Astrocyte (in vitro differentiated cells and primary cell): ENCODE results near the gene SLC45A1. TPM values are rescaled to one million over a fixed set of nuclear protein-coding genes. Genes with fewer than 3 reads are reported as not detected.
A peak's percentile ranks its signal among the peaks of the same experiment; 100 is the strongest.

Source experiments
- DNase-seq: peaks from one replicate; pipeline ENCODE4 v3.0.0-alpha.2; 2010; ENCODE audit warnings: low read depth
- FAIRE-seq: peaks from 2 replicates; lab custom pipeline; 2011; peaks lifted over from hg19 to GRCh38; lab: Jason Lieb, UNC
- H2AFZ ChIP-seq: 2 replicates; pipeline ENCODE4 v1.6.0; 2012; ENCODE audit warnings: low read depth, low read length, inconsistent platforms
- H3K27ac ChIP-seq: 2 replicates; pipeline ENCODE4 v1.5.1; 2011; ENCODE audit warnings: low read depth, low read length, inconsistent platforms
- H3K27me3 ChIP-seq: 2 replicates; pipeline ENCODE4 v1.6.0; 2011; ENCODE audit warnings: low read length, inconsistent platforms; ENCODE audit not compliant: insufficient read depth
- H3K36me3 ChIP-seq: 2 replicates; pipeline ENCODE4 v1.5.1; 2011; ENCODE audit warnings: low read length, inconsistent platforms; ENCODE audit not compliant: insufficient read depth
- H3K4me1 ChIP-seq: 2 replicates; pipeline ENCODE4 v1.5.1; 2011; ENCODE audit warnings: low read length, inconsistent platforms; ENCODE audit not compliant: insufficient read depth
- H3K4me2 ChIP-seq: 2 replicates; pipeline ENCODE4 v1.6.0; 2012; ENCODE audit warnings: low read length, inconsistent platforms
- H3K4me3 ChIP-seq: 2 replicates; pipeline ENCODE4 v1.5.1; 2011; ENCODE audit warnings: low read depth, mild to moderate bottlenecking, low read length, inconsistent platforms; ENCODE audit not compliant: insufficient read depth
- H3K79me2 ChIP-seq: 2 replicates; pipeline ENCODE4 v1.6.0; 2012; ENCODE audit warnings: mild to moderate bottlenecking, low read length, inconsistent platforms; ENCODE audit not compliant: insufficient read depth
- H3K9ac ChIP-seq: 2 replicates; pipeline ENCODE4 v1.6.0; 2012; ENCODE audit warnings: mild to moderate bottlenecking, low read length, inconsistent platforms
- H3K9me3 ChIP-seq: 2 replicates; pipeline ENCODE4 v1.5.1; 2012; ENCODE audit warnings: low read depth, mild to moderate bottlenecking, low read length, inconsistent platforms; ENCODE audit not compliant: insufficient read depth
- H4K20me1 ChIP-seq: 2 replicates; pipeline ENCODE4 v1.6.0; 2012; ENCODE audit warnings: low read length, inconsistent platforms; ENCODE audit not compliant: insufficient read depth
- H3K27ac Mint-ChIP-seq: one replicate; pipeline ENCODE4 v1.8.0; 2021; ENCODE audit warnings: mild to moderate bottlenecking, mixed read lengths; ENCODE audit not compliant: unreplicated experiment
- H3K27me3 Mint-ChIP-seq: one replicate; pipeline ENCODE4 v1.8.0; 2021; ENCODE audit warnings: low read depth, mixed read lengths; ENCODE audit not compliant: unreplicated experiment
- H3K36me3 Mint-ChIP-seq: one replicate; pipeline ENCODE4 v1.8.0; 2021; ENCODE audit warnings: low read depth, mixed read lengths; ENCODE audit not compliant: unreplicated experiment
- H3K4me1 Mint-ChIP-seq: one replicate; pipeline ENCODE4 v1.8.0; 2021; ENCODE audit warnings: low read depth, mixed read lengths; ENCODE audit not compliant: unreplicated experiment
- H3K4me3 Mint-ChIP-seq: one replicate; pipeline ENCODE4 v1.8.0; 2021; ENCODE audit warnings: mild to moderate bottlenecking, moderate library complexity, mixed read lengths; ENCODE audit not compliant: unreplicated experiment
- H3K9me3 Mint-ChIP-seq: one replicate; pipeline ENCODE4 v1.8.0; 2021; ENCODE audit warnings: mild to moderate bottlenecking, mixed read lengths; ENCODE audit not compliant: unreplicated experiment
- EZH2 ChIP-seq: IDR thresholded peaks from 2 replicates; pipeline ENCODE4 v1.6.1; 2012; ENCODE audit warnings: mild to moderate bottlenecking, low read length, inconsistent platforms; ENCODE audit not compliant: insufficient read depth
- total RNA-seq: library from RNA; stranded (reverse); gene quantifications from 2 replicates; pipeline ENCODE4 v1.2.1, GENCODE V29; 2021
- TF ChIP-seq, protein P1 (sequence below): IDR thresholded peaks from 2 replicates; pipeline ENCODE4 v1.5.1; 2011; ENCODE audit warnings: low read depth, mild to moderate bottlenecking, inconsistent platforms, low read length, moderate library complexity; ENCODE audit not compliant: insufficient read depth

Gene SLC45A1
- total RNA-seq, 1 donor from 2014 or later = 0.95 TPM

- Histone ChIP-seq H4K20me1 (peaks cover 28% of the 10 kb centered on the region), H3K27me3 (no peaks in the 10 kb centered on the region), H3K9ac (no peak overlapping the region), H3K27ac (no peak overlapping the region), H3K4me2 (no peak overlapping the region), H3K4me1 (no peaks in the 10 kb centered on the region), H3K36me3 (peaks cover 22% of the 10 kb centered on the region), H3K9me3 (no peaks in the 10 kb centered on the region), H3K4me3 (no peak overlapping the region), H3K79me2 (no peaks in the 10 kb centered on the region), H2AFZ (no peak overlapping the region)
- Mint-ChIP-seq H3K4me1 (no peaks in the 10 kb centered on the region), H3K27ac (peak overlapping the region; percentile 53), H3K27me3 (no peaks in the 10 kb centered on the region), H3K9me3 (peaks cover 2% of the 10 kb centered on the region), H3K36me3 (peaks cover 29% of the 10 kb centered on the region), H3K4me3 (no peak overlapping the region)
- no peak for FAIRE-seq
- DNase-seq = no peak
- TF ChIP-seq EZH2 = no peak
- TF ChIP-seq, protein P1, sequence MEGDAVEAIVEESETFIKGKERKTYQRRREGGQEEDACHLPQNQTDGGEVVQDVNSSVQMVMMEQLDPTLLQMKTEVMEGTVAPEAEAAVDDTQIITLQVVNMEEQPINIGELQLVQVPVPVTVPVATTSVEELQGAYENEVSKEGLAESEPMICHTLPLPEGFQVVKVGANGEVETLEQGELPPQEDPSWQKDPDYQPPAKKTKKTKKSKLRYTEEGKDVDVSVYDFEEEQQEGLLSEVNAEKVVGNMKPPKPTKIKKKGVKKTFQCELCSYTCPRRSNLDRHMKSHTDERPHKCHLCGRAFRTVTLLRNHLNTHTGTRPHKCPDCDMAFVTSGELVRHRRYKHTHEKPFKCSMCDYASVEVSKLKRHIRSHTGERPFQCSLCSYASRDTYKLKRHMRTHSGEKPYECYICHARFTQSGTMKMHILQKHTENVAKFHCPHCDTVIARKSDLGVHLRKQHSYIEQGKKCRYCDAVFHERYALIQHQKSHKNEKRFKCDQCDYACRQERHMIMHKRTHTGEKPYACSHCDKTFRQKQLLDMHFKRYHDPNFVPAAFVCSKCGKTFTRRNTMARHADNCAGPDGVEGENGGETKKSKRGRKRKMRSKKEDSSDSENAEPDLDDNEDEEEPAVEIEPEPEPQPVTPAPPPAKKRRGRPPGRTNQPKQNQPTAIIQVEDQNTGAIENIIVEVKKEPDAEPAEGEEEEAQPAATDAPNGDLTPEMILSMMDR = no peak
Observed at GRCh38 chr1:8357329-8358101, 39.6 kb downstream of the SLC45A1 start.

DNA sequence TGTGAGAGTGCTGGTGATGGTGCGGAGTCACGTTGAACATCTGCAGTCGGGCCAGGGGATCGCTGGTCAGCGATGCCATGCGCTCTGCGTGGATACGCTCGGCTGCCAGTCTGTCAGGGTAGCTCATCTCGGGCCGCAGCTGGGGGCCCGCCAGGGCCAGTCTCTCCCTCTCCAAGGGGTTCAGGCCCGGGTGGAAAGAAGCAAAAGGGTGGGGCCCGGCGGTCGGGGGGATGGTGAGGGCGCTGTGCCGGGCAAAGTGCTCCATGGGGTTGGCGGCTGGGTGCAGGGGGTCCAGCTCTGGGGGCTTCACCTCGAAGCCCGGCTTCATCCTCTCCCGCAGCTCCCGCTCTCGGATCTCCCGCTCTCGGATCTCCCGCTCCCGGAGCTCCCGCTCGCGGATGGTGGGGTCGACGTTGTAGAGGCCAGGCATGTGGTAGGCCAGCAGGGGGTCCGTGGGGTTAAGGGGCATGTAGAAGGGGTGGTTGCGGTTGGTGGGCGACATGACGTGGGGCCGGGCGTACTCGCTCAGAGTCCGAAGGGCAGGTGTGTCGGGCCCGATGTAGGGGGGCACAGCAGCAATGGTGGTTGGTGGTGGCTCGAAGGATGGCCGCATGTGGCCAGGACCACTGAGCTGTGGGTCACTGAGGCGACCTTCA, 40.5 kb downstream of the SLC45A1 start:
- Mint-ChIP-seq H3K27ac (peak overlapping the region; percentile 53), H3K9me3 (peaks cover 2% of the 10 kb centered on the region), H3K4me3 (no peak overlapping the region), H3K27me3 (no peaks in the 10 kb centered on the region), H3K36me3 (peaks cover 27% of the 10 kb centered on the region), H3K4me1 (peaks cover under 1% of the 10 kb centered on the region)
- H2AFZ ChIP-seq = no peak overlapping the region
- peaks cover 28% of the 10 kb centered on the region for H4K20me1 ChIP-seq
- H3K4me2 ChIP-seq = no peak overlapping the region
- TF ChIP-seq, protein P1 = no peak
- TF ChIP-seq EZH2 = no peak
- DNase-seq (no peak), FAIRE-seq (no peak)
- H3K4me3 ChIP-seq = no peak overlapping the region
- no peak overlapping the region for H3K27ac ChIP-seq
- H3K9ac ChIP-seq = no peak overlapping the region
- H3K4me1 ChIP-seq = no peaks in the 10 kb centered on the region
- peaks cover 22% of the 10 kb centered on the region for H3K36me3 ChIP-seq
- H3K9me3 ChIP-seq = no peaks in the 10 kb centered on the region
- H3K27me3 ChIP-seq = no peaks in the 10 kb centered on the region
- no peaks in the 10 kb centered on the region for H3K79me2 ChIP-seq
